Measurements from ENCODE around the gene EXOC6B.

DNA sequence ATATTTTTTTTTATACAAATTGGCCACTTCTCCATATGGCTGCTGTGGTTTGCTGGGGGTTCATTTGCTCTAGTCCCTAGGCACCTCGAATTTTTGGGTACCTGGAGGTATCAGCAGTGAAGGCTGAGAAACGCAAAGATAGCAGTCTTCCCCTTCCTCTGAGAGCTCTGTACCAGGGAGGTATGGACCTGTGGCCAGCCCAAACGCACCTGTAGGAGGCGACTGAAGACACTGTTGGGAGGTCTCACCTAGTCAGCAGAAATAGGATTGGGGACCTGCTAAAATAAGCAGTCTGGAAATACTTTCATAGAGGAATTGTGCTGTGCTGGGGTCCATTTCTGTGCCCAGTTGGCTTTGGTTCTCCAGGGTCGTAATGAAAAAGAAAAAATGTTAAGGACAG is 385.9 kb downstream of the EXOC6B start:
- TF ChIP-seq POLR2A (IDR thresholded peaks at IDR 0.05) (no peak), POLR2AphosphoS5 (IDR thresholded peaks at IDR 0.05) (no peak), EP300 (IDR thresholded peaks at IDR 0.05) (no peak)
- TF ChIP-seq, protein P1, sequence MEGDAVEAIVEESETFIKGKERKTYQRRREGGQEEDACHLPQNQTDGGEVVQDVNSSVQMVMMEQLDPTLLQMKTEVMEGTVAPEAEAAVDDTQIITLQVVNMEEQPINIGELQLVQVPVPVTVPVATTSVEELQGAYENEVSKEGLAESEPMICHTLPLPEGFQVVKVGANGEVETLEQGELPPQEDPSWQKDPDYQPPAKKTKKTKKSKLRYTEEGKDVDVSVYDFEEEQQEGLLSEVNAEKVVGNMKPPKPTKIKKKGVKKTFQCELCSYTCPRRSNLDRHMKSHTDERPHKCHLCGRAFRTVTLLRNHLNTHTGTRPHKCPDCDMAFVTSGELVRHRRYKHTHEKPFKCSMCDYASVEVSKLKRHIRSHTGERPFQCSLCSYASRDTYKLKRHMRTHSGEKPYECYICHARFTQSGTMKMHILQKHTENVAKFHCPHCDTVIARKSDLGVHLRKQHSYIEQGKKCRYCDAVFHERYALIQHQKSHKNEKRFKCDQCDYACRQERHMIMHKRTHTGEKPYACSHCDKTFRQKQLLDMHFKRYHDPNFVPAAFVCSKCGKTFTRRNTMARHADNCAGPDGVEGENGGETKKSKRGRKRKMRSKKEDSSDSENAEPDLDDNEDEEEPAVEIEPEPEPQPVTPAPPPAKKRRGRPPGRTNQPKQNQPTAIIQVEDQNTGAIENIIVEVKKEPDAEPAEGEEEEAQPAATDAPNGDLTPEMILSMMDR (IDR thresholded peaks at IDR 0.05) = no peak

Data from suprapubic skin (tissue), 4 donors.